H1 (cell line): Measurements from ENCODE around the gene CEP72. TPM values are rescaled to one million over a fixed set of nuclear protein-coding genes. Genes with fewer than 3 reads are reported as not detected.

Experiments used
- GTF2F1 ChIP-seq: IDR thresholded peaks from 2 replicates; pipeline ENCODE4 v1.6.1; 2012; ENCODE audit warnings: low read depth, low read length, improper control_type of control experiment, borderline replicate concordance
- polyA plus RNA-seq, 7 experiments: library from polyadenylated mRNA; depleted of rRNA in 3 of 7; stranded (reverse) in 5 of 7; unstranded in 2 of 7; fragments of >200 nt in 5 of 7; fragments of 200-250 nt in 2 of 7; gene quantifications; 1 replicate in 5 of 7; 2 replicates in 1 of 7; 4 replicates in 1 of 7; pipeline versions ENCODE4 v1.2.1 to v1.2.3, GENCODE V29; 2011 to 2013; ENCODE audit warnings: missing spikeins in 2 of 7, mixed read lengths in 2 of 7
- total RNA-seq: library from RNA; stranded (reverse); fragmentation: NEBNext Ultra II Directional; extraction: Animal tissue kit (Norgen Biotek cat#: 25700); gene quantifications from 2 replicates; pipeline ENCODE4 v1.2.1, GENCODE V29; 2021

The CEP72 gene
- total and polyA plus RNA-seq, 2 of the 8 experiments (the other 6 are each of a cell fraction or from before 2014, with no cell fraction given), result 13.1 to 19.6 TPM

DNA sequence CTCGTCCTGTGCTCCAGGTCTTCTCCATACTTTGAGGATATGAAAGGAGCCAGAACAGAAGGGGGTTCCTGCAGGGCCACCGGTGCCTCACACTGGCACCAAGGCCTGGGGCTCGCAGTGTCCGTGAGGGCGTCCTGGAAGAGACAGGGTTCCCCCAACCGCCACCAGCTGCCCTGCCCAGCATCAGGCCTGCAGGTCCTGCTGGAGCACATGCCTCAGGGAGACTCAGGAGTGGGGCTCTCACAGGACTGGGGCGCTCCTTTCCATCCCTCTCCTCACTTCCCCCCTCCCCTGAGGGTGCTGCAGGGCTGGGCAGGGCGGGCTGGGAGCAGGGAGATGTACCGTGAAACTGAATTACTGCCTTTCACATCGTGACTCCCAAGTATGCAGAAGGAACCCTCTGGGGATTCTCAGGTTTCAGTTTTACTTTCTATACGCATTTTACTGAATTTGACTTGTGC is 31.7 kb downstream of the CEP72 start (continued):
- TF ChIP-seq GTF2F1, result no peak
